WERI-Rb-1 (cell line): ENCODE data around the gene PPP4C.
A peak's percentile ranks its signal among the peaks of the same experiment; 100 is the strongest.

Source experiments
- DNase-seq: peaks from one replicate; pipeline ENCODE4 v3.0.0-alpha.2; 2020
- H3K27ac ChIP-seq: fragments of 250-450 bp; sonication (Bioruptor Pico); 2 replicates; pipeline ENCODE4 v1.5.1; 2020; ENCODE audit warnings: mild to moderate bottlenecking, moderate library complexity
- H3K27me3 ChIP-seq: fragments of 250-450 bp; sonication (Bioruptor Pico); 2 replicates; pipeline ENCODE4 v1.5.1; 2021; ENCODE audit warnings: mild to moderate bottlenecking, low read depth, moderate library complexity; ENCODE audit not compliant: insufficient read depth, severe bottlenecking
- H3K36me3 ChIP-seq: fragments of 250-450 bp; sonication (Bioruptor Pico); 2 replicates; pipeline ENCODE4 v1.5.1; 2020; ENCODE audit warnings: mild to moderate bottlenecking, moderate library complexity
- H3K4me3 ChIP-seq: 2 replicates; pipeline ENCODE4 v1.5.1; 2011; ENCODE audit warnings: low read depth, mild to moderate bottlenecking, control low read depth, low read length
- H3K9me3 ChIP-seq: fragments of 250-450 bp; sonication (Bioruptor Pico); 2 replicates; pipeline ENCODE4 v1.5.1; 2021; ENCODE audit warnings: mild to moderate bottlenecking, moderate library complexity; ENCODE audit not compliant: severe bottlenecking
- TF ChIP-seq, protein P1 (sequence below): IDR thresholded peaks from 2 replicates; pipeline ENCODE4 v1.5.1; 2011; ENCODE audit warnings: low read depth, mild to moderate bottlenecking, control low read depth, inconsistent platforms, low read length

The PPP4C gene

DNA sequence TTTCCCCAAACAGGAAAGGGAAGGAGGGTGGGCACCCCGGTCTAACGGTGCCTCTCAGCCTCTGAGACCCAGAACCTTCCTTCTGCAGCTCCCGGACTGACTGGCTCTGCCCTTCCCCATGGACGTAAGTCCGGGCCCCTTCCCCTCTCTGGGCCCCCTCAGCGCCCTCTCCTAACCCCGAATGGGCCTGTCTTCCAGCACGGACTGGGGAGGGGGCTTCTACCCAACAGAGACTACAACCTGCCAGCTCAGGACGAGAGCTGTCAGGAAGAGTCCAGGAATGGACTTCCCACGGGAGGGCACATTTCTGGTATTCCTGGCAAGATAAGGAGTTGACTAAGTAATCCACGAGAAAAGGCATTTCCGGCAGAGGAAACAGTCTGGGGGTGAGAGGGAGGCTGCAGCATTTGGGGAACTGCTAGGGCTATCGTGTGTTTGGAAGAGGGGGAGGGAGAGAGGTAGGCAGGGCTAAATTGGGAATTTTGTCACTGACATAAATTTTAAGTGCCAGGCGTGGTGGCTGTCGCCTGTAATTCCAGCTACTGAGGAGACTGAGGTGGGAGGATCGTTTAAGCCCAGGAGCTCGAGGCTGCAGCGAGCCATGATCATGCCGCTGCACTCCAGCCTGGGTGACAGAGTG, 22.3 kb upstream of the PPP4C start:
- H3K27ac ChIP-seq = peak overlapping the region; percentile 87
- no peak for DNase-seq

DNA sequence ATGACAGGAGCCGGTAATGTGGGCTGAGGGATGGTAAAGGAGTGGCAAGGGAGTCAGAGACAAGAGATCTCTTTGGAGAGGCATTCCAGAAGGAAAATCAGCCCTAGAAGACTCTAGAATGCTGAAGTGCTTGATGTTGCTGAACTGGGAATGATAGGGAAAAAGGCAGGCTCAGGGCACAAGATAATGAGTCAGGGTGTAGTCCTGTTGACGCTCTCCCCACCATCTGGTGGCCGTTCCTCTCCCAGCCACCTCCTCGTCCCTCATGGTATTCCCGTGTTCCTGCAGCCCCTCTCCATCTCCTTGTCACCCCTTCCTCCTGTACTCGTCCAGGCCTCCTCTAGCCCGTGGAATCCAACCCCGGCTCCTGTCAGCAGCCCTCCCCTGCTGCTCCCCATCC, 21.3 kb upstream of the PPP4C start:
- Histone ChIP-seq H3K36me3 (peaks cover 21% of the 10 kb centered on the region), H3K9me3 (no peaks in the 10 kb centered on the region), H3K4me3 (no peak overlapping the region; the same call in none of the 2 replicates), H3K27ac (peak overlapping the region; percentile 87), H3K27me3 (no peaks in the 10 kb centered on the region)
- TF ChIP-seq, protein P1, sequence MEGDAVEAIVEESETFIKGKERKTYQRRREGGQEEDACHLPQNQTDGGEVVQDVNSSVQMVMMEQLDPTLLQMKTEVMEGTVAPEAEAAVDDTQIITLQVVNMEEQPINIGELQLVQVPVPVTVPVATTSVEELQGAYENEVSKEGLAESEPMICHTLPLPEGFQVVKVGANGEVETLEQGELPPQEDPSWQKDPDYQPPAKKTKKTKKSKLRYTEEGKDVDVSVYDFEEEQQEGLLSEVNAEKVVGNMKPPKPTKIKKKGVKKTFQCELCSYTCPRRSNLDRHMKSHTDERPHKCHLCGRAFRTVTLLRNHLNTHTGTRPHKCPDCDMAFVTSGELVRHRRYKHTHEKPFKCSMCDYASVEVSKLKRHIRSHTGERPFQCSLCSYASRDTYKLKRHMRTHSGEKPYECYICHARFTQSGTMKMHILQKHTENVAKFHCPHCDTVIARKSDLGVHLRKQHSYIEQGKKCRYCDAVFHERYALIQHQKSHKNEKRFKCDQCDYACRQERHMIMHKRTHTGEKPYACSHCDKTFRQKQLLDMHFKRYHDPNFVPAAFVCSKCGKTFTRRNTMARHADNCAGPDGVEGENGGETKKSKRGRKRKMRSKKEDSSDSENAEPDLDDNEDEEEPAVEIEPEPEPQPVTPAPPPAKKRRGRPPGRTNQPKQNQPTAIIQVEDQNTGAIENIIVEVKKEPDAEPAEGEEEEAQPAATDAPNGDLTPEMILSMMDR = no peak
- DNase-seq = peak; percentile 20

More for the DNA sequence above, 22.3 kb upstream of the PPP4C start:
- Histone ChIP-seq H3K27me3 (no peaks in the 10 kb centered on the region), H3K36me3 (peaks cover 20% of the 10 kb centered on the region), H3K4me3 (peak overlapping the region; percentile 87), H3K9me3 (no peaks in the 10 kb centered on the region)
- TF ChIP-seq, protein P1 = no peak

DNA sequence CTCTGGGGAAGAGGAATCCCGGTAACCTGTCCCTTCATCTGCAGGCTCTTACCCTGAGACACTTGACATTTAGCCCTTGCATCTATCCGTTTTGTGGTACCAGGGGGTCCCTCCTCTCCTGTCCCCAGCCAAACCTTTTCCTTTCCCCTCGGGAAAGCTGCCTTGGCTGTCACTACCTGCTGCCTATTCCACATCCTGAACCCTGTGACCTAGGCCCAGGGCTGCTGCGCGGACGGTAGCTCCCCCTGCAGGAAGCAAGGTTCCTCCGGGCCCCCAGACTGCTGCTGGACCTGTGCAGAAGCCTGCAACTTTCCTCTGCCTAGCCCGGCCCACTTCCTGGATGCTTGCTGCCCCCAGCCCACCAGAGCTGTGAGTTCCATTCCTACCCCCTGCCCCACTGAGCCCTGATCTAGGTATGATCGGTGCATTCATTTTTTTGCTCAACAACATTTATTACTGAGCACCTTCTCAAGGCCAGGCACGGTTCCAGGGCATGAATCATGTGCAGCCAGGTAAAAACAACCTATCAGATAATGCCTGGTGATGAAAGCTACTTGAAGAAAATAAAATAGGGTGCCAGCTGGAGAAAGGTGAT, 20.7 kb upstream of the PPP4C start:
- DNase-seq = peak; percentile 84
- peaks cover 27% of the 10 kb centered on the region for H3K36me3 ChIP-seq
- H3K27ac ChIP-seq = peak overlapping the region; percentile 87
- TF ChIP-seq, protein P1 = peak; percentile 93
- no peak overlapping the region for H3K4me3 ChIP-seq
- H3K9me3 ChIP-seq = no peaks in the 10 kb centered on the region
- H3K27me3 ChIP-seq = no peaks in the 10 kb centered on the region

GRCh38 chr16:30060346-30060745, 15.4 kb upstream of the PPP4C start:
- H3K36me3 ChIP-seq = peaks cover 29% of the 10 kb centered on the region
- TF ChIP-seq, protein P1 = no peak
- H3K27me3 ChIP-seq = no peaks in the 10 kb centered on the region
- no peak overlapping the region for H3K4me3 ChIP-seq
- peaks cover 2% of the 10 kb centered on the region for H3K9me3 ChIP-seq
- no peak for DNase-seq
- H3K27ac ChIP-seq = peak overlapping the region; percentile 61

- Histone ChIP-seq H3K27me3 (no peaks in the 10 kb centered on the region), H3K36me3 (peaks cover 30% of the 10 kb centered on the region), H3K27ac (peak overlapping the region; percentile 61), H3K9me3 (peaks cover 2% of the 10 kb centered on the region), H3K4me3 (no peak overlapping the region)
- TF ChIP-seq, protein P1 = no peak
- DNase-seq = no peak
Measured at GRCh38 chr16:30060836-30061554, 14.8 kb upstream of the PPP4C start.
